GM23338 (cell line): ENCODE measurements around the gene PTPRN2.

Experiments
- CREB1 ChIP-seq: fragments of 250-450 bp; sonication (Bioruptor Pico); IDR thresholded peaks from 2 replicates; pipeline ENCODE4 v1.5.0; 2020; ENCODE audit warnings: low read depth, mild to moderate bottlenecking, moderate library complexity
- EZH2 ChIP-seq: fragments of 200-600 bp; sonication (generic); IDR thresholded peaks from one replicate; pipeline ENCODE4 v1.8.0; 2017; ENCODE audit warnings: antibody characterized with exemption, mild to moderate bottlenecking, low read depth; ENCODE audit not compliant: unreplicated experiment
- EZH2phosphoT487 ChIP-seq: fragments of 200-600 bp; sonication (generic); IDR thresholded peaks from one replicate; pipeline ENCODE4 v1.8.1; 2018; ENCODE audit warnings: antibody characterized with exemption; ENCODE audit not compliant: unreplicated experiment
- POLR2AphosphoS5 ChIP-seq: IDR thresholded peaks from 2 replicates; pipeline ENCODE4 v1.6.1; 2016; ENCODE audit warnings: antibody characterized with exemption, low read depth
- STAT1 ChIP-seq: IDR thresholded peaks from one replicate; pipeline ENCODE4 v1.6.1; 2016; ENCODE audit warnings: antibody characterized with exemption; ENCODE audit not compliant: unreplicated experiment
- ZNF331 ChIP-seq: fragments of 250-450 bp; sonication (Bioruptor Pico); IDR thresholded peaks from 2 replicates; pipeline ENCODE4 v1.5.0; 2020; ENCODE audit warnings: low read depth, mild to moderate bottlenecking, moderate library complexity
- TF ChIP-seq, protein P1 (sequence below), 2 experiments: fragments of 200-600 bp in 1 of 2; sonication (generic) in 1 of 2; conservative IDR thresholded peaks; 2 replicates each; pipeline versions ENCODE4 v1.5.1 to v1.6.1; 2016 to 2017; ENCODE audit warnings: antibody characterized with exemption in 2 of 2, low read depth in 2 of 2, mild to moderate bottlenecking in 2 of 2, moderate library complexity in 1 of 2
- TF ChIP-seq, protein P2 (sequence below): IDR thresholded peaks from one replicate; pipeline ENCODE4 v1.6.1; 2018; ENCODE audit warnings: antibody characterized with exemption; ENCODE audit not compliant: unreplicated experiment
- TF ChIP-seq, protein P3 (sequence below): IDR thresholded peaks from 2 replicates; pipeline ENCODE4 v1.6.1; 2016; ENCODE audit warnings: antibody characterized with exemption

DNA sequence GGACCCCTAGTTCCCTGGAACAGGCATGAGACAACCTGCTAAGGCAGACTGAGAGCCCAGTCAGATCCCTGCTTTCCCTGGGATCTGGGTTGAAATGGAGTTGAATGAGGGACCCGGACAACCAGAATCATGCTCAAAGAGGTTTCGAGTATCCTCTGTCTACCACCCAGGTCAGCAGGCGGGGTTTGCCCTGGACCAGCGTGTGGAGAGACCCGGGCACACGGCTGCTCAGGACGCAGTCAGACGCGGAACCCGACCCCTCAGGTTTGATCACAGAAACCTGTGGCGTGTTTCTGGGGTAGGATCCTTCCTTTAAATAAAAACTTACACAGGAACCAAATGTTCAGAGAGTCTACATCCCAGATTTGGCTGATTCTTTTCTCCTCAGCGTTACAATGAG is 330.6 kb downstream of the PTPRN2 start:
- TF ChIP-seq, protein P1, sequence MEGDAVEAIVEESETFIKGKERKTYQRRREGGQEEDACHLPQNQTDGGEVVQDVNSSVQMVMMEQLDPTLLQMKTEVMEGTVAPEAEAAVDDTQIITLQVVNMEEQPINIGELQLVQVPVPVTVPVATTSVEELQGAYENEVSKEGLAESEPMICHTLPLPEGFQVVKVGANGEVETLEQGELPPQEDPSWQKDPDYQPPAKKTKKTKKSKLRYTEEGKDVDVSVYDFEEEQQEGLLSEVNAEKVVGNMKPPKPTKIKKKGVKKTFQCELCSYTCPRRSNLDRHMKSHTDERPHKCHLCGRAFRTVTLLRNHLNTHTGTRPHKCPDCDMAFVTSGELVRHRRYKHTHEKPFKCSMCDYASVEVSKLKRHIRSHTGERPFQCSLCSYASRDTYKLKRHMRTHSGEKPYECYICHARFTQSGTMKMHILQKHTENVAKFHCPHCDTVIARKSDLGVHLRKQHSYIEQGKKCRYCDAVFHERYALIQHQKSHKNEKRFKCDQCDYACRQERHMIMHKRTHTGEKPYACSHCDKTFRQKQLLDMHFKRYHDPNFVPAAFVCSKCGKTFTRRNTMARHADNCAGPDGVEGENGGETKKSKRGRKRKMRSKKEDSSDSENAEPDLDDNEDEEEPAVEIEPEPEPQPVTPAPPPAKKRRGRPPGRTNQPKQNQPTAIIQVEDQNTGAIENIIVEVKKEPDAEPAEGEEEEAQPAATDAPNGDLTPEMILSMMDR (conservative IDR thresholded peaks at IDR 0.05; ENCODE audit: low read depth in 2 of 2) = no peak
- TF ChIP-seq, protein P2, sequence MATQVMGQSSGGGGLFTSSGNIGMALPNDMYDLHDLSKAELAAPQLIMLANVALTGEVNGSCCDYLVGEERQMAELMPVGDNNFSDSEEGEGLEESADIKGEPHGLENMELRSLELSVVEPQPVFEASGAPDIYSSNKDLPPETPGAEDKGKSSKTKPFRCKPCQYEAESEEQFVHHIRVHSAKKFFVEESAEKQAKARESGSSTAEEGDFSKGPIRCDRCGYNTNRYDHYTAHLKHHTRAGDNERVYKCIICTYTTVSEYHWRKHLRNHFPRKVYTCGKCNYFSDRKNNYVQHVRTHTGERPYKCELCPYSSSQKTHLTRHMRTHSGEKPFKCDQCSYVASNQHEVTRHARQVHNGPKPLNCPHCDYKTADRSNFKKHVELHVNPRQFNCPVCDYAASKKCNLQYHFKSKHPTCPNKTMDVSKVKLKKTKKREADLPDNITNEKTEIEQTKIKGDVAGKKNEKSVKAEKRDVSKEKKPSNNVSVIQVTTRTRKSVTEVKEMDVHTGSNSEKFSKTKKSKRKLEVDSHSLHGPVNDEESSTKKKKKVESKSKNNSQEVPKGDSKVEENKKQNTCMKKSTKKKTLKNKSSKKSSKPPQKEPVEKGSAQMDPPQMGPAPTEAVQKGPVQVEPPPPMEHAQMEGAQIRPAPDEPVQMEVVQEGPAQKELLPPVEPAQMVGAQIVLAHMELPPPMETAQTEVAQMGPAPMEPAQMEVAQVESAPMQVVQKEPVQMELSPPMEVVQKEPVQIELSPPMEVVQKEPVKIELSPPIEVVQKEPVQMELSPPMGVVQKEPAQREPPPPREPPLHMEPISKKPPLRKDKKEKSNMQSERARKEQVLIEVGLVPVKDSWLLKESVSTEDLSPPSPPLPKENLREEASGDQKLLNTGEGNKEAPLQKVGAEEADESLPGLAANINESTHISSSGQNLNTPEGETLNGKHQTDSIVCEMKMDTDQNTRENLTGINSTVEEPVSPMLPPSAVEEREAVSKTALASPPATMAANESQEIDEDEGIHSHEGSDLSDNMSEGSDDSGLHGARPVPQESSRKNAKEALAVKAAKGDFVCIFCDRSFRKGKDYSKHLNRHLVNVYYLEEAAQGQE = no peak
- TF ChIP-seq EZH2 (no peak), ZNF331 (no peak), POLR2AphosphoS5 (no peak), STAT1 (no peak), EZH2phosphoT487 (no peak), CREB1 (CRISPR knock-in tag) (no peak)
- TF ChIP-seq, protein P3, sequence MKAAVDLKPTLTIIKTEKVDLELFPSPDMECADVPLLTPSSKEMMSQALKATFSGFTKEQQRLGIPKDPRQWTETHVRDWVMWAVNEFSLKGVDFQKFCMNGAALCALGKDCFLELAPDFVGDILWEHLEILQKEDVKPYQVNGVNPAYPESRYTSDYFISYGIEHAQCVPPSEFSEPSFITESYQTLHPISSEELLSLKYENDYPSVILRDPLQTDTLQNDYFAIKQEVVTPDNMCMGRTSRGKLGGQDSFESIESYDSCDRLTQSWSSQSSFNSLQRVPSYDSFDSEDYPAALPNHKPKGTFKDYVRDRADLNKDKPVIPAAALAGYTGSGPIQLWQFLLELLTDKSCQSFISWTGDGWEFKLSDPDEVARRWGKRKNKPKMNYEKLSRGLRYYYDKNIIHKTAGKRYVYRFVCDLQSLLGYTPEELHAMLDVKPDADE = no peak
